Measurements from ENCODE around the gene MED27.
"Not testable (repeated sequence)": the region's sequence is repeated elsewhere in the genome, so short reads cannot be mapped to it uniquely, and the experiment has no call there.

Gene MED27

GRCh38 chr9:132075853-132076252, 3.8 kb downstream of the MED27 start:
- DNase-seq (ENCODE audit: low spot score): no peak

GRCh38 chr9:132074736-132075135, 4.9 kb downstream of the MED27 start:
- DNase-seq (ENCODE audit: low spot score): no peak

GRCh38 chr9:132071847-132072507, 7.7 kb downstream of the MED27 start:
- no peak for DNase-seq (ENCODE audit: low spot score)

GRCh38 chr9:132069046-132069898, 10.4 kb downstream of the MED27 start:
- no peak for DNase-seq (ENCODE audit: low spot score)

- no peak for DNase-seq (ENCODE audit: low spot score)
Measured at GRCh38 chr9:132068605-132069004, 11.1 kb downstream of the MED27 start.

GRCh38 chr9:132066511-132066910, 13.2 kb downstream of the MED27 start:
- DNase-seq (ENCODE audit: low spot score): no peak

GRCh38 chr9:132066057-132066456, 13.6 kb downstream of the MED27 start:
- DNase-seq (ENCODE audit: low spot score): no peak

- DNase-seq (ENCODE audit: low spot score): no peak
Measured at GRCh38 chr9:132063281-132063680, 16.4 kb downstream of the MED27 start.

GRCh38 chr9:132062806-132063205, 16.9 kb downstream of the MED27 start:
- no peak for DNase-seq (ENCODE audit: low spot score)

- DNase-seq (ENCODE audit: low spot score): no peak
Measured at GRCh38 chr9:132061526-132061925, 18.1 kb downstream of the MED27 start.

GRCh38 chr9:132059361-132059760, 20.3 kb downstream of the MED27 start:
- no peak for DNase-seq (ENCODE audit: low spot score)

GRCh38 chr9:132058226-132058625, 21.4 kb downstream of the MED27 start:
- not testable (repeated sequence) for DNase-seq (ENCODE audit: low spot score)

- no peak for DNase-seq (ENCODE audit: low spot score)
Measured at GRCh38 chr9:132056717-132057560, 22.7 kb downstream of the MED27 start.

- no peak for DNase-seq (ENCODE audit: low spot score)
Measured at GRCh38 chr9:132055756-132056155, 23.9 kb downstream of the MED27 start.

- no peak for DNase-seq (ENCODE audit: low spot score)
Measured at GRCh38 chr9:132054024-132054423, 25.6 kb downstream of the MED27 start.

GRCh38 chr9:132049900-132050299, 29.8 kb downstream of the MED27 start:
- DNase-seq (ENCODE audit: low spot score): no peak

- DNase-seq (ENCODE audit: low spot score): no peak
Measured at GRCh38 chr9:132049323-132049882, 30.3 kb downstream of the MED27 start.

- no peak for DNase-seq (ENCODE audit: low spot score)
Measured at GRCh38 chr9:132048201-132048600, 31.5 kb downstream of the MED27 start.

GRCh38 chr9:132046456-132046855, 33.2 kb downstream of the MED27 start:
- DNase-seq (ENCODE audit: low spot score): no peak

GRCh38 chr9:132044176-132044875, 35.3 kb downstream of the MED27 start:
- DNase-seq (ENCODE audit: low spot score): no peak

- no peak for DNase-seq (ENCODE audit: low spot score)
Measured at GRCh38 chr9:132043708-132044107, 36.0 kb downstream of the MED27 start.

GRCh38 chr9:132042324-132042723, 37.3 kb downstream of the MED27 start:
- DNase-seq (ENCODE audit: low spot score): no peak
